Breast epithelium (tissue), 3 donors: Measurements from ENCODE around the gene TES.

Source experiments
- POLR2A ChIP-seq: fragments of 450-650 bp; IDR thresholded peaks from one replicate; pipeline ENCODE4 v1.6.1; 2016; ENCODE audit warnings: antibody characterized with exemption, mild to moderate bottlenecking, moderate library complexity
- POLR2AphosphoS5 ChIP-seq, 3 donors: sonication (generic); formaldehyde crosslinking; IDR thresholded peaks; one replicate each; pipeline ENCODE4 v1.6.1; 2017; ENCODE audit warnings: antibody characterized with exemption in 3 of 3

GRCh38 chr7:116162254-116162653, 48.1 kb upstream of the TES start:
- no peak for TF ChIP-seq POLR2AphosphoS5 (IDR thresholded peaks at IDR 0.05)
- no peak for TF ChIP-seq POLR2A
